CD4-positive, alpha-beta T cell treated with Interleukin-6 at 100 ng/mL for 8 hours (primary cell): ENCODE data around the gene UVSSA.

ENCODE experiments used
- DNase-seq: peaks from one replicate; pipeline ENCODE4 v3.0.0-alpha.2; 2020; ENCODE audit warnings: mixed read lengths, low spot score

The UVSSA gene

GRCh38 chr4:1346781-1347409, at the start of gene UVSSA:
UVSSA (plus strand) TSS chr4:1347208; CDS start chr4:1348092, 884 bp downstream.
- peak; percentile 100 for DNase-seq

- no peak for DNase-seq
Measured at GRCh38 chr4:1297456-1298325, 49.3 kb upstream of the UVSSA start.

DNA sequence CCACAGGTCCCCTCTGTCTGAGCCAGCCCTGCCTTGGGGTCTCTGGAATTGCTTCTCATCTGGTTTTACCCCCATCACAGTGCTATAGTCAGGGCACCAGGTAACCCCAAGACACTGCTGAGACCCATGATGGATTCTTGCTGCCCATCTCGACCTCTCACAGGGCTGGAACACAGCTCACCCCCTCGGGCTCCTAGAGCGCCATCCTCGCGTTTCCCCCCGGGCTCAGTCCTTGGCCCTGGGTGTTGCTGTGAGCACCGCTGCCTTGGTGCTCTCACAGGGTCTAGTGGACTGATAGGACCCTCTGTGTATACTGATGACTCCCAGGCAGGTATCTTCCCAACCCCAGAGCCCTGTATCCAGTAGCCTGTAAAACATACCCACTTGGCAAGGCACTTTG, 48.5 kb upstream of the UVSSA start:
- DNase-seq: no peak

DNA sequence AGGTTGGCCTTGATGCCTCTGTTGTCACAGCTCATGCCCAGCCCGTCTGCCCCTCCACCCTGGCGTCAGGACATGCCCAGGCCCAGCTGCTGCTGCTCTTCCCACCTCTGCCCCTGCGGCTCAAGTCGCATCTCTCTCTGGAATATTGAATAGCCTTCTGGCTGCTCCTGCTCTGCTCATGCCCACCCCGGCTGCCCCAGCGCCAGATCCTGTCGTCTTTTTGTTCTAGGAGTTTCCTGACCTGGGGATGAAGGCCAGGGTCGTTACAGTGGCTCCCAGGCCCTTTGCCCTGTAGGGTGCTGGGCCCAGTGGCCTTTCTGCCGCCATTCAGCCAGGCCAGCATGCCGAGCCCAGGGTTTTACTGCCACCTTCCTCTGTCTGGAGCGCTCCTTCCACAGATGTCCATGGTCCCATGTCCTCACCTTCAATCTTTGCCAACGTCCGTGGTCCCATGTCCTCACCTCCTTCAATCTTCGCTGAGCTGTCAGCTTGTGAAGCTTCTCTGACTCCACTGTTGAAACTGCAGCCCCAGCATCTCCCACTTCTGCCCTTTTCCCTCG, 47.6 kb upstream of the UVSSA start:
- DNase-seq: no peak

DNA sequence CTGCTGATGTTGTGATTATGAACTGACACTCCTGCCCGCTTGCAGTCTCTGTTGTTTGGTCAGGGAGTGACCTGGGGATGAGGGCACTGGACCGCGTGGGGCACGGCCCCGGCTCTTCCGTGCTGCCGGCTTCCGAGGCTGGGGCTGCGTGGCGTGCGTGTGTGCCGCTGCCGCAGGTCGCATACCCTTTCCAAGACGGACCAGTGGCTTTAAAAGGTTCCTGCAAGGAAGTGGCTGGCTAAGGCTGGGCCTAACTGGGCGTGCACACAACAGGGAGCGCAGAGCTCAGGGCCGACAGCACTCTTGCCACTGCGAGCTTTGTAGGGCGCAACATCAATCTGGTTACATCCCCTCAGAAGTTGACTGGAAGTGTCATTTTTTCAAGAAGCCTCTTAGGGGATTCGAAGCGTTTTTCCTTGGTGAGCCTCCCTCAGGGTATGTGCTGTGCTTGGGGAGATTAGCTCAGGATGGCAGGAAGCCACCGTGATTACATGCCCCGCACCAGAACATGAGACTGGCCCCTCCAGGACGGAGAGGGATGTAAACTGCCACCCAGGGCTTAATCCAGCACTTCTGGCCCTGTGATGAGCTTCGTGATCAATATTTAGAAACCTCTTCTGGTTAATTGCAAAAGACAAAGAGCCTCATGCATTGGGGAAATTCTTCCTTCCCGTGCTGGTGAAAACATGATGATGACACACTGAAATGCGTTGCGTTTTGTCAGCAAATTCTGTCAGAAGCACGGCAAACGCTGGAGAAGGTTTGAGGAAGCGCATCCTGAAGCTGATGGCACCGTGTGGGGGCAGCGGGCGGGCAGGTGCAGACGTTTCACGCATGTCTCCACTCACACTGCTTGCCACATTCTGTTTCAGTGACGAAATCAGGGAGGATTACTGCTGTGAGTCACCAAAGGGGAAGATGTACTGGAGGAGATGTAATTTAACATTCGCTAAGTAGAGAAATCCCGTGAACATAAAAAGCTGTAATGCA, 46.2 kb upstream of the UVSSA start:
- no peak for DNase-seq

DNA sequence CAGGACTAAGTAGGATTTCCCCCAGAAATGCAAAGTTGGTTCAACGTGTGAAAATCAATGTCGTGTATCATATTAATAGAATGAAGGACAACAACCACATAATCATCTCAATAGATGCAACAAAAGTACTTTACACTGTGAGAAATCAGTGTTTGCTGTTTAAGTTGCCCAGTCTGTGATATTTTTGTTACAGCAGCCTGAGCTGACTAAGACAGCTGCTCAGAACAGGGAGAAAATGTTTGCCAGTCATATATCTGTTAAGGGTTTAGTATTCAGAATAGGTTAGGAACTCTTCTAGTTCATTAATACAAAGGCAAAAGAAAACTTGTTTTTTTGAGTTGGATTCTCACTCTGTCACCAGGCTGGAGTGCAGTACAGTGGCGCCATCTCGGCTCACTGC, 44.8 kb upstream of the UVSSA start:
- no peak for DNase-seq

GRCh38 chr4:1305261-1305711, 41.7 kb upstream of the UVSSA start:
- DNase-seq: no peak

- DNase-seq: peak; percentile 34
Measured at GRCh38 chr4:1305781-1306455, 41.1 kb upstream of the UVSSA start.

DNA sequence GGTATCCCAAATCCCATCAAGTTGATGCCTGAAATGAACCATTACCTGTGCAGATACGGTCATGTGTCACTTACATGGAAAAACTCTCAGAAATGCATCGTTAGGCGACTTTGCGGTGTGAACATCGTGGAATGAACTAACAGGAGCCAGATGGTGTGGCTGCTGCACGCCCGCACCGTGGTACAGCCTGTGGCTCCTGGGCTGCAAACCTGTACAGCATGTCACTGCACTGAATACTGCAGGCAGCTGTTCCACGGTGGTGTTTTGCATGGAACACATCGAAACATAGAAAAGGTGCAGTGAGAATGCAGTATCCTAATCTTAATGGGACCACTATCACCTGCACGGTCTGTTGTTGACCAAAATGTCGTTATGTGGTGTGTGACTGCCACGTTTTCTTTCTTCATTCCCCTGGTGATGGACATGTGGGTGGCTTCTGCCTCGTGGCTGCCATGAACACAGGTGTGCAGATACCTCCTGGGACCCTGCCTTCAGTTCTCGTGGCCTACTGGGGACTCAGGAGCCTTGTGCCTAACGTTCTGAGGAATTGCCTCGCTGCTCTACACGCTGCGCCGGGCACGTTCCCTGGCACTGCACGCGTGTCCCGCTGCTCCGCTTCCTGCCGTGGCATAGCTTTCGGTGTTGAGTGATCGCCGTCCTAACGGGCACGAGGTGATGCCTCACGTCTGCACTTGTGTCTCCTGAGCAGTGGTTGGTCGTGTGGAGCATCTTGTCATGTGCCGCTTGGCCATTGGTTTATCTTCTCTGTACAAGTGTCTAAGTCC, 38.9 kb upstream of the UVSSA start:
- no peak for DNase-seq

- DNase-seq: peak; percentile 54
Measured at GRCh38 chr4:1309261-1310010, 37.6 kb upstream of the UVSSA start.

GRCh38 chr4:1310031-1310795, 36.8 kb upstream of the UVSSA start:
- DNase-seq: no peak

DNA sequence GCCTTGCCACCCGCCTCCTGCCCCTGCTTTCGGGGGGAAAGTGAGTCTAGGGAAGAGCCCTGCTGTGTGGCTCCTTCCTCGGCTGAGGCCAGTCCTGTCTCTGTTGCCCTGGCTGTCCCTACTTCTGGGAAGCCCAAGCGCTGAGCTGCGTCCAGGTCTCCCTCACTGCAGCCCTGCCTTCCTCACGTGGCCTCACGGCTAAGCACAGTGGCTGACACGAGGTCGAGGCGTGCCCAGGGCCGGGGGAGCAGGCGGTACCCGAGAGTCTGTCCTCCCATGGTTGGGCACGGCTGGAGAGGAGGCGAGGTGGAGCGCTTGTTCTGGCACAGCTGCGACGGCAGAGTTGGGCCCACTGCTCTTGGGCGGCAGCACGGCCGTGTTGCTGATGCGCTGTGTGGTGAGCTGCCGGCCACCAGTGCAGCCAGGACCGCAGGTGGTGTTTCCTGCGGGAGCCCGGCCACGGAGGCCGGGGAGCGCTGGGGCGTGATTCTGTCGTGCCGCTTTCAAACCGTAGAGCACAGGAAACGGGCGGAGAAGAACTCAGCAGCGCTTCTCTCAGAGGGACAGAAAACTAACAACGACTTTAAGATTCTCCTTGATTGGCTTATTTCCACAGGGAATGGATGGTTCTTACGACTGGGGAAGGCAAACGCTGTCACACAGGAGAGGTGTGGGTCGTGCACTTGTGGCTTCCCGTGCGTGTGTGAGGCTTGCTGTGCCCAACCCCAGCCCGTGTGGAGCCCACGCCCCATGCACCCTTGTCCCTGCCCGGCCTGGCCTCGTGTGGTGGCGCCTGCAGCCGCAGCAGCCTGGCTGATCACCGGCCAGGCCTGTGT, 36.0 kb upstream of the UVSSA start:
- no peak for DNase-seq

DNA sequence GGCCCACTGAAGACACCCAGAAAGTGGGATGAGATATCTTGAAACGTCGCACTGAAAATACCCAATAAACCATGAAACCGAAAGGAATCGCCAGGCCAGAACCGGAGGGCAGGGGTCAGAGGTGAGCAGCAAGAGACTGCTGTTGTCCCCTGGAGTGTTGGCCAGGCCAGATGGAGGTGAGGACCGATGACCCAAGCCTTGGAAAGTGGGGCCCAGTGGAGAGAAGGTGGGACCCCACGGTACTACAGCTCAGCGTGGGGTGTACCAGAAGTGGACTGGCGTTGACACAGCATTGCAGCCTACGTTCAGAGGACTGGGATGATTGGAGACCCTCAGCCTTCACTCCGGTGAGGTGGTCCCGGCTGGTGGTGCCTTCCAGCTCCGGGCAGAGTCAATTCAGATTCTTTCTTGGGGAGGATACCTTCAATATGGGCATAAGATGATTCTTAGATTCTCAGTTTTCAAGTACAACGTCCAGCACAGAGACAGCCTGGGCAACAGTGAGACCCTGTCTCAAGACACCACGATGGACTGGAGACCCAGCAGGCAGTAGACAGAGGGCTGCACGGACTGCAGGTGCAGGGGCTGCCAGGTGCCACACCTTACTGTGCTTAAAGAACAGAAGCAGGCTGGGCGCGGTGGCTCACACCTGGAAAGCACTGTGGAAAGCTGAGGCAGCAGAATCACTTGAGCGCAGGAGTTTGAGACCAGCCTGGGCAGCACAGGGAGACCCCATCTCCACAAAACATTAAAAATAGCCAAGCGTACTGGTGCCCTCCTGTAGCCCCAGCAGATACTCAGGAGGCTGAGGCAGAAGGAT, 34.0 kb upstream of the UVSSA start:
- no peak for DNase-seq

- DNase-seq: no peak
Measured at GRCh38 chr4:1315306-1315705, 31.7 kb upstream of the UVSSA start.

- no peak for DNase-seq
Measured at GRCh38 chr4:1315836-1316536, 31.0 kb upstream of the UVSSA start.

DNA sequence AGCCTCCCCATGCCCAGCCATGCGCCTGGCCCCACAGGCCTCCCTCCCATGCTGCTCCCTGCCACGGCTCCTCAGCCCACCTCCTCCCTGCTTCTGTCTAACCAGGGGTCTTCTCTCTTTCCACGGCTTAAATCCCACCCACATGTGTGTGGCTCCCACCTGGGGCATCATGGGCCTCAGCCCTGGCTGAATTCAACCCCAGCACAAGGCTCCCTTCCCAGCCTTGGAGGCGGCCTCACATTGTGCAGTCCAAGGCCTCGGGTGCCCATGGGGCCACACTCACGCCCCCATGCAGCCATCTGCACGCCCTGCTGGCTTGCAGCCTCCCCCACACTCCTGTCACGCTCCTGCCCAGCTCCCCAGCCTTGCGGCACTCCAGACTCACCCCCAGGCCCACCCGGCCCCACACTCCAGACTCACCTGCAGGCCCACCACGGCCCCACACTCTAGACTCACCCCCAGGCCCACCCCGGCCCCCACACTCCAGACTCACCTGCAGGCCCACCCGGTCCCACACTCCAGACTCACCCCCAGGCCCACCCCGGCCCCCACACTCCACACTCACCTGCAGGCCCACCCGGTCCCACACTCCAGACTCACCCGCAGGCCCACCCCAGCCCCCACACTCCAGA, 30.4 kb upstream of the UVSSA start:
- no peak for DNase-seq
